HG02678 (cell line): ENCODE results near the gene CRYGN.
A peak's percentile ranks its signal among the peaks of the same experiment; 100 is the strongest.

Experiments
- ATAC-seq: cut with Tn5 transposase; IDR thresholded peaks from one replicate; pipeline ENCODE4 v1.9.1; 2021; ENCODE audit warnings: mild to moderate bottlenecking, moderate library complexity; ENCODE audit not compliant: unreplicated experiment

CRYGN gene

GRCh38 chr7:151460474-151460855 is 20.5 kb upstream of the CRYGN start:
- ATAC-seq = no peak

GRCh38 chr7:151459726-151460473 is 20.0 kb upstream of the CRYGN start:
- no peak for ATAC-seq

- no peak for ATAC-seq
Measured at GRCh38 chr7:151457534-151457933, 17.6 kb upstream of the CRYGN start.

DNA sequence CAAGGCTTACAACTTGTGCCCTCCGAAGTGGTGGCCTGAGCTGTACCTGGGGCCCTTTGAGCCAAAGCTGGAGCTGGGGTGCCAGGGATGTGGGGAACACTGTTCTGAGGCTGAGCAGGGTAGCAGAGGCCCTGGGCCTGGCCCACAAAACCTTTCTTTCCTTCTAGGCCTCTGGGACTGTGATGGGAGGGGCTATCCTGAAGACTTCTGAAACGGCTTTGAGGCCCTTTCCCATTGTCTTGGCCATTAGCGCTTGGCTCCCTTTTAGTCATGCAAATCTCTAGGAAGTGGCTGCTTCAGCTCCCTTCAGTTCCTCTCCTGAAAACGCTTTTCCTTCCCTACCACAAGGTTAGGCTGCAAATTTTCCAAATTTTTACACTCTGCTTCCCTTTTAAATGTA is 16.8 kb upstream of the CRYGN start:
- no peak for ATAC-seq

- ATAC-seq = no peak
Measured at GRCh38 chr7:151456276-151456675, 16.3 kb upstream of the CRYGN start.

DNA sequence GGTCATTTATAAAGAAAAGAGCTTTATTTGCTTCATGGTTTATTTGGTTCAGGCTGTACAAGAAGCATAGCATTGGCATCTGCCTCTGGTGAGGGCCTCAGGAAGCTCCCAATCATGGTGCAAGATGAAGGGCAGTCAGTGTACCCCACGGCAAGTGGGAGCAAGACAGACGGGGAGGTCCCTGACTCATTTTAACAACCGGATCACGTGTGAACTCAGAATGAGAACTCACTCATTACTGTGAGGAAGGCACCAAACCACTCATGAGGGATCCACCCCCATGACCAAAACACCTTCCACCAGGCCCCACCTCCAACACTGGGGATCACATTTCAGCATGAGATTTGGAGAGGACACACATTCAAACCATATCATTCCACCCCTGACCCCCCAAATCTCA is 15.7 kb upstream of the CRYGN start:
- ATAC-seq = no peak

- ATAC-seq = no peak
Measured at GRCh38 chr7:151454932-151455530, 15.1 kb upstream of the CRYGN start.

DNA sequence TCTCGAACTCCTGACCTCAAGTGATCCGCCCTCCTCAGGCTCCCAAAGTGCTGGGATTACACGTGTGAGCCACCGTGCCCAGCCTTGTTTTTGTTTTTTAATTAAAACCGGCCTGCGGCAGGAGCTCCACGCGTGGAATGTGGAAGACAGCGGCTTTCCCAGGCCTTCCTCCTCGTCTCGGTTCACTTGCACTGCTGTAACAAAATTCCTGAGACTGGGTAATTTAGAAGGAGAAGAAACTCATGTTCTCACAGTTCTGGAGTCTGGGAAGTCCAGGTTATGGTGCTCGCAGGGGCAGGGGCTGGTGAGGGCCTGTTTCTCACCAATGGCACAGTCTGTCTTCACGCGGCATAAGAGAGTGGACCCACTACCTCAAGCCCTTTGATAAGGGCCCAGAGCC is 14.4 kb upstream of the CRYGN start:
- no peak for ATAC-seq

- no peak for ATAC-seq
Measured at GRCh38 chr7:151453326-151453791, 13.4 kb upstream of the CRYGN start.

DNA sequence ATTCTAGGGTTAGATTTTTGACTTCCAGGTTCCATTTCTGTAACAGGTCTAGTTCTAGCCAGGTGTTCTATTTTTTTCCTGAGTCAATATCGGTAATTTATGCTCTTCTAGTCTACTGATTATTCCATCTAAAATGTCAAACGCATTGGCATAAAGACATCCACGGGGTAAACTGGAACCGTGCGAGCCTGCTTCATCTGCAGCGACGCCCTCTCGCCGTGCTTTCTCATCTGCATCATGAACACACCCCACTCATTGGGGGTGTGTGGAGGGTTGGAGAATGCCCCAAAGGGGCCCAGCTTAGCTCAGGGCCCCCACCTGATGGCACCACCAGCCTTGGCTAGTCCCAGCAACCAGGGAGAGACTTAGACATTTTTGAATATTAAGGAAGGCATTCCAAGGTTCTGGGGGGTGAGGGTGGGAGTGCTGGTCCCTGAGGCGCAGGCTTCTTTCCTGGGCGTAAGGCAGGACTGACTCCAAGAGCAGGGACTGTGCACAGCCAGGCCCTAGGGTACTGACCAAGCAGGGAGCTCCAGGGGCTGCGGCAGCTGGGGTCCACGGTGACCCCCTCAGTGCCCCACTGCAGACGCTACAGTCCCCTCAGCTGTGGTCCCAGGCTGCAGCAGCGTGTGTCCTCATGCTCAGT is 12.9 kb upstream of the CRYGN start:
- ATAC-seq = no peak

DNA sequence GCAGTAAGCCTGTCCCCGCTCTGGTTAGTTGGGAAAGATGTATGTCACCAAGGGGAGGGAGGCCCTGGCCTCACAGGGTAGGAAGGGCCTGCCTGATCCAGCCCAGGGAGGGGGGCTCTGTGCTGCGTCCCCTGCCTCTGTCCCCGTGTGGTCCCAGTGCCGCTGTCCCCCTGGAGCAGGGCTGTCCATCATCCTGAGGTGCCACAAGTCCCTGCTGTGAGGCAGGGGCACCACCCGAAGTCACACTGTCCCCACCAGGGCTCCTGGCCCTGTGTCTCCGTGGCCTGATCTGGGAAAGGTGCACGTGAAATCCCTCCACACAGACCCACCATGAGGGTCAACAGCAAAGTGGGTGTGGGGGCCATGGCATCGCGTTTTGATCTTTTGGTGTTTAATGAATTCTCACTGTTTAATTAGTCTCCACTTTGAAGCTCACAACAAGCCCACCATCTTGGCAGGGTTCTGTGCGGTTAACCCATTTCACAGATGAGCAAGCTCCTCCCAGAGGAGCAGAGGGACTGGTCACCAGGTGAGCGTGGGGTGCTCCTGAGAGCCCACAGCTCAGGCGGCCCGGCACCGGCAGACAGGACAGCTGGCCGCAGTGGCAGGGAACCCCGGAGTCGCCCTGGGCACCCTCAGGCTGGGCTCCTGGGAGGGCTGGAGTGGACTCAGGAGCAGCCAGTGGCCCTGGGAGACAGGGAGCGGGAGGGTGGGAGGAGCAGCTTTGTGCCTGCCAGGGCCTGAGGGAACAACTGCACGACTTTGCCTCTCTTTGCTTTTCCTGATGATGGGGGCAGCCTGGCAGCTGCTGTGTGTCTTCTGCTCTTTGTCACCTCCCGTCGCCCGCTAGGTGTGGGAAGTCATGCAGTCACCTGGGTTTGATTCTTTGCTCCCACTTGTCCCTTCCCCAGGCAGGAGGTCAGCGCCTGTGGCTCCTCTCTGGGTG is 12.0 kb upstream of the CRYGN start:
- ATAC-seq = no peak

DNA sequence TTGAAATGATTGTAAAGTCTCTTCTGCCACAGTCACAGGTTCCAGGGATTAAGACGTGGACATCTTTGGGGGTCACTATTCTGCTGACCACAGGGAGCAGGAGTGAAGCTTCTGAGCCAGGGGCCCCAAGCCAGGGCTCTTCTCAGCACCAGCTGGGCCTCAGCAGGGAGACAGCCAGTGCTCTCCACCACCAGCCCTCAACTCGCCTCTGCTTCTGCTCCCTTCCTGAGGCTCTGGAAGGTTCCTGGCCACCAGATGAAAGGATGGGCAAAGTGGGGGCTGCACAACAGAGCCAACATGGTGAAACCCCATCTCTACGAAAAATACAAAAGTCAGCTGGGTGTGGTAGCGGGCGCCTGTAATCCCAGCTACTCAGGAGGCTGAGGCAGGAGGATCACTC is 11.2 kb upstream of the CRYGN start:
- no peak for ATAC-seq

DNA sequence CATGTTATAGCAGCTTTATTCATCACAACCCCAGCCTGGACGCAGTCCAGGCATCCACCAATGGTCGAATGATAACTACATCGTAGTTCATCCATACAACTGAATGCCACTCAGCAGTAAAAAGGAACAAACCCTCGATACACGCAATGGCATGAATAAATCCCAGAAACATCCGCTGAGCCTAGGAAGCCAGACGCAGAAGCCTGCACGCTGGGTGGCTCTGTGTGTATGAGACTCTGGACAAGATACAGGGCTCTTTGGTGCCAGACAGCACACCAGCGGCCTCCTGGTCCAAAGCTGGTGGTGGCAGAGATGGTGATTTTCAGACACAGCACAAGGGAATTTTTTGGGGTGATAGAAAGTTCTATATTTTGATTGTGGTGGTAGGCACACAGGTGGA is 10.0 kb upstream of the CRYGN start:
- ATAC-seq = no peak

GRCh38 chr7:151448261-151449252 is 8.6 kb upstream of the CRYGN start:
- ATAC-seq = peak; percentile 84

DNA sequence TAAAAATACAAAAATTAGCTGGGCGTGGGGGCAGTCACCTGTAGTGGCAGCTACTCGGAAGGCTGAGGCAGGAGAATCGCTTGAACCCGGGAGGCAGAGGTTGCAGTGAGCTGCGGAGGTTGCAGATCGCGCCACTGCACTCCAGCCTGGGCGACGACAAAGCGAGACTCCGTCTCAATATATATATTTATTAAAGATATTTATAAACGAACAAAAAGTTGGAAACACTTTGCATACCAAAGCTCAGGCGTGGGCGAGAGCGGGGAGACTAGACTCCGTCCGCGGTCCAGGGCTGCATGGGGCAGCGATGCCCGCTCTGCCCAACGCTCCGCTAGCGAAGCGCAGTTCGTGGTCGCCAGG is 7.9 kb upstream of the CRYGN start:
- ATAC-seq = no peak

- ATAC-seq = no peak
Measured at GRCh38 chr7:151447312-151447711, 7.4 kb upstream of the CRYGN start.

DNA sequence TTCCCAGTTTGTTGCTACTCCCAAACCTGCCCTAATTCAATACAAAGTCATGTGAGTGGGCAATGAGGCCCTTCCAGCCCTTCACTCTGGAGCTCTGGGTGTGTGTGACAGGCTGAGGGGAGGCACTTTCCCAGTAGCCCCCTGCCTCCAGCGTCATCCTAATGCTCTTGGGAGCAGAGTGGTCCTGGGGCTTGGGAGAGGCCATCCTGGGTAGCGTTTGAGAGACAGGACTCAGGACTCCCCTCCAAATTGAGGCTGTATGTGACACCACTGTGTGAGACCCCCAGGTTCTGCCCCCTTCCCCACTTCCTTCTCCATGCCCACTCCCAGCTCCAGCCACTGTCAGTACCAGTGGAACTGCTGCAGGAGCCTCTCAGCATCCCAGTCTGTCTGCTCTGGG is 6.5 kb upstream of the CRYGN start:
- no peak for ATAC-seq

GRCh38 chr7:151444632-151445031 is 4.7 kb upstream of the CRYGN start:
- ATAC-seq = no peak

- no peak for ATAC-seq
Measured at GRCh38 chr7:151442776-151443496, 3.0 kb upstream of the CRYGN start.
